ENCODE measurements around the gene PRPF40A.
A peak's percentile ranks its signal among the peaks of the same experiment; 100 is the strongest.

Gene PRPF40A

DNA sequence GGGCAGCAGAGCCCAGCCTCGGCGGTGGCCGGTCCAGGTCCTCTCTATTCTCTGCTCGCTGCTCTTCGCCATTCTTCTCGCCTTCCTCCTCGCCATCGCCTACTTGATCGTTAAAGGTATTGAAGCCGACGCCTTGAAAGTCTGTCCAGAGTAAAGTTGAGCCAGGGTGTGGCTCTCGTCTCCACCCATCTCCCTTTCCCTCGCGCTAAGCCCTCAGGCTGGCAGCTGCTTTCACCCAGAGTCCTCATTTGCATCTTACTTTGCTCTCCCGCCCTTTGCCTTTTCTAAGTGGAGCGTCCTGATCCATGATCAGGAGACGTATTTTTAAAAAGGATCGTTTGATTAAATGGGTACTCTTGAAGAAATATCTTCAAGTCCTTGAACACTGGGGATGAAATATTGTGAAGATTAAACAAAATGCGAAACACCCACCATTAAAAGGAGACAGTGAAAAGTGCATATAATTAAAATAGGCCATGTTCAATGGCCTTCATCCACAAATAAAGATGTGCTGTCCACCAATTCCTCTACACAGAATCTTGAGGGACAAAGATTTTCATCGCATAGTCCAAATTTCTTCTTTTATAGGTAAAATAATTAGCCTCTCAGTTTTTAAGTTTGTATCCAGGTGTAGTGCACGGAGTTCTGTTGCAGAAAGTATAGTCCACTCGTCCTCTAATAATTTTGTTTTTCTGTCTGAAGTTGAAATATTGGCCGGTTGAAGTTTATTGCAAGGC is 1.8 kb upstream of the PRPF40A start:
- DNase-seq: no peak
- intact Hi-C loops (cut with DNase I): loop anchor here (1.0 kb wide), 1 partner anchor 544 kb away; the partner anchor contains the start of gene STAM2

DNA sequence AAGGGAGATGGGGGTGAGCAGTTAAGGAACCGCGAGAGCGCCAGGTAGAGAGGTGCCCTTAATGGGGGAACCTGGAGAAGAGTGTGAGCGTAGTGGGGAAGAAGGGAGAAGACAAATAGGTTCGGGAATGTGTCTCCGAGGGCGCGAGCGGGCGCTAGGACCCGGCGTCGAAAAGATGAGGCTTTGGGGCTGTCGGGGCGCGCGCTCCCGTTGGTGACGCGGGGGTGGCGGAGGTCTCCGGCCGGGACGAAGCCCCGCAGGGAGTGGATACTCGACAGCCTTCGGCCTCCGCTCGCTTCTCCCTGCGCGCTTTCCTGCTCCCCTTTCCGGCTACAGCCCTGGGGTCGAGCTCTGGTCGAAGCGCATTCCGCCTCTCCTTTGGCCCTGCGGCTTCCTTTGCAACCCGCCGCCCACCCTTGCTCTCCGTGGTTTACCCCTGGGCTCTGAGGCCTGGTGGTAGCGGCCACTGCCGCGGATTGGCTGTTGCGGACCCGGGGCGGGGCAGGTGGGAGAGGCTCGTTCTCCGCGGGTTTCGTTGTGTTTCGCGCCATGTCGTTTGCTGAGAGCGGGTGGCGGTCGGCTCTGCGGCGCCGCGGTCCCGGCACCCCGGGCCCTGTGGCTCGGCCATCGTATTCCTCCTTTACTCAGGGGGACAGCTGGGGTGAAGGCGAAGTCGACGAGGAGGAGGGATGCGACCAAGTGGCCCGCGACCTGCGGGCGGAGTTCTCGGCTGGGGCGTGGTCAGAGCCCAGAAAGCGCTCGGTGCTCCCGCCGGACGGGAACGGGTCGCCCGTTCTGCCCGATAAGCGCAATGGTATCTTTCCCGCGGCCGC is 1.0 kb upstream of the PRPF40A start, which contains the start of gene ARL6IP6:
Gene ARL6IP6 (plus strand): TSS at position 545 of the 833 bp plus-strand sequence. CDS start 5 bp downstream, at position 550.
- intact Hi-C loops (cut with DNase I): loop anchor here (1.0 kb wide), 1 partner anchor 543 kb away; the partner anchor contains the start of gene STAM2
- DNase-seq: peak; percentile 94 to 99 (median 96)

DNA sequence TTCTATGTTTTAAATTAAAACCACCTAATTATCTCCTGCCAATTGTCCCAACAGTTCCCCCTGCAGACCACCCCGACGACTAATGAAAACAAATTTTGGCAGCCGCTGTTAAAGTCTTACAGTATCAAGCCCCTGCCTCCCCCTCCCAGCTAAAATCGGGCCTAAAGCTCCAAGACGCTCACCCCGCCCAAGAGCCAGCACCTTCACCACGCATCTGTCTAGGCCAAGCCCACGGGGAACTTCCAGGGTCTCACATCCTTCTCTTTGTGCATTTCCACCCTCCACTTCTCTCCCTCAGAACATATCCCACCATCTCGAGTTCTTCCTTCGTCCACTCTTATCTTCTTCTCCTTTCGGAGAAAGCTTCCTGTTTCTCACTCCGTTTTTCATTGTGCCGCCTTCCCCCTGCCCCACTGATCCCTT is 445 bp downstream of the PRPF40A start:
- peak in 3 of 10 donors; percentile 8 to 73 (median 41) for DNase-seq
- intact Hi-C loops (cut with DNase I): no loop called here

DNA sequence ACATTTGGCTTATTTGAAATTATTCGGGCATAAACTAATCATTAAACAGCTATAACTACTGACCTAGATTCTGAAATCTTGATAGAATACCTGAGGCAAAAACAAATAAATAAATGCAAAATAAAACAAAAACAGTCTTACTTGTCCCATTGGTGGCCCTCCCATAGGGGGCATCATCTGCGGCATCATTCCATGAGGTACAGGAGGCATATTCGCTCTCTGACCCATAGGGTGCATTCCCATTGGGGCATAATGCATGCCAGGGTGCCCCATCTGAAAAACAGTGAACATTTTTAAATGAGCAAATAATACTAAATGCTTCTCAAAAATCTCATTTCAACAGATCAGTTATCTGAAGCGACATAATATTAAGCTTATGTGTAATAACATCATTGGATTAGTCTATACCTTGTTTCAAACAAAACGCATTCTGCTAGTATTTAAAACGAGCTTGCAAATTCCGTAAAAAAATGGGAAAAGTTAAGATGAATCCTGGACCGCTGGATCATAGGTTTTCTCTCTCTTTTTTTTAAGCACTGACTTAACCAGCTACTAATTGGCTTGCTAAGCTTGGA is 1.3 kb downstream of the PRPF40A start:
- no peak for DNase-seq
- intact Hi-C loops (cut with DNase I): no loop called here

DNA sequence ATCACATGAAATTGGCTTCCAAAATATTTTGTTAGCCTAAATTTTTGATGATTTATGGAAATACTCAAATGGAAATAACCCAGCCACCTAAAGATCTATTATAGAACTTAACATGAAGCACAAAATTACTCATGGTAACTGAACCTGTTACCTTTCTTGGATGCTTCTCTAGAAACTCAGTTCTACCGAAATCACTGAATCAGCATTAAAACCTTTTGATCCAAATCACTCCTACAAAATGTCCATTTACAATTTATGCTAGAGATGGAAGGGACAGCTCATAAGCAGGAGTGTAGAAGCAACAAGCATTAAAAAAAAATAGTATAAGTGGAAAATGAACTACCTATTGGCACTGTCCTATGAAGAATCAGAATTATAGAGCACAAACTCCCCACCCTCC is 2.1 kb downstream of the PRPF40A start:
- intact Hi-C loops (cut with DNase I): no loop called here
- no peak for DNase-seq

DNA sequence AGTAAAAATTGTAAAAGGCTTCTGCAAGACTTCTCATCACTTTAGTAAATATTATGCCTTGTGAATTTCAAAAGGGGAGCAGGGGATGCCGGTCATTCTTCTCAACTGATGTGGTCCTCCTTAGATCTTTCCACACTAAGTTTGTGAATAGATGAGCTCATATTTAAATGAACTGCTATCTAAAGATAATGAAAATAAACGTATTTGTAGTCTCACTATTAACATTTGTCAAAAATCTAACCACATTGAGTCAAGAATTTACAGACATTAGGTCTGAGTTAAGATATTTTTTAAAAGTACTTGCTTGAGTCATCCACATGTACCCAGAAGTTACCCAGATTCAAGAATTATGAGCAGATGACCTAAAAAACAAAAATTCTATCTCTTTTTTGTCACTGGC is 6.5 kb downstream of the PRPF40A start:
- intact Hi-C loops (cut with DNase I): no loop called here
- no peak for DNase-seq

DNA sequence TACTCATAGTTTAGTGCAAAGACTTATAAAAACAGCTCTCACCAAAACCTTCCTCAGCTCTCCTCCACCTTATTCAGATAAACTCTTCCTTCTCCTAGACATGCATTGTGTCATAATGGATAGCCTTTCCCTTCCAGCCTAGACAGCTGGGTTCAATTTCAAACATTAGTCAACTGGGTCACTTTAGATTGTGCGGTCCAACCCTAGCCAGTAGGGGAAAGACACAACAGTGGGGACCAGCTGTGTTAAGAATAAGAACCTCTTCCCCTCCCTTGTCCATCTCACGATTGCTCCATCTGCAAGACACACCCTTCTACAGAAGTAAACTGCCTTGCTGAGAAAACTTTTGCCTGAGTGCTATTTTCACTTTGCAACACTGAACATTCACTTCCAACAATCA is 8.5 kb downstream of the PRPF40A start:
- intact Hi-C loops (cut with DNase I): no loop called here
- DNase-seq: no peak

DNA sequence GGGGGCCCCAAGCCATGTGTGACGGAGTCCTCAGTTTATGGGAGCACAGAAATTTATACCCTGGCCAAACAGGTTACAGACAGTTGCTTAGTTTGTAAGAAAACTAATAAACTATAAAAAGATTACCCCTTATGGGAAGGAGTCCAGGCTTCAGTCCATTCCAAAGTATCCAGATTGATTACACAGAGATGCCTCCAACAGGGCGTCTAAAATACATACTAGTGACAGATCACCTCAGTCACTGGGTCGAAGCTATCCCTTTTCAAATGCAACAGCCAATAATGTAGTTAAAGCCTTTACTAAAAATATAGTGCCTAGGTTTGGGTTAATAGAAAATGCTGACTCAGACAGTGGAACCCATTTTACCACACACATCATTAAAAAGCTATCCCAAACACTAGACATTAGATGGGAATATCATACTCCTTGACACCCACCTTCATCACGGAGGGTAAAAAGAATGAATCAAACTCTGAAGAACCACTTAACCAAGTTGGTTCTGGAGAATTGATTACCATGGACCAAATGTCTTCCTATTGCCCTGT is 10.7 kb downstream of the PRPF40A start:
- intact Hi-C loops (cut with DNase I): no loop called here

DNA sequence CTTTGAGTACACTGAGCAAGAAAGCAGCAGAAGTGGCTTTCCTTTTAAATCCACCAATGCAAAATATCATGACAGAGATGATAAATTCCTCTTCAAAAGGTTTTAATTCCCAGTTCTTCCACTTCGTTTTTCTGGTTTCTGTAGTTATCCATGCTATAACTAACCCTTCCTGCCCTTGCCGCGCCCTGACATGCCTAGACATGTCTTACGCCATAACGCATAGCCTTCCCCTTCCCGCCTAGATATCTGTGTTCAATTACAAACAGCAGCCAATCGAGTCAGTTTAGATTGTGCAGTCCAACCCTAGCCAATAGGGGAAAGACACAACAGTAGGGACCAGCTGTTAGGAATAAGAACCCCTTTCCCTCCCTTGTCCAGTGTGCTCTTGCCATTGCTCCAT is 16.1 kb downstream of the PRPF40A start:
- intact Hi-C loops (cut with DNase I): no loop called here
- no peak for DNase-seq

More for the DNA sequence above, 10.7 kb downstream of the PRPF40A start:
- no peak for DNase-seq

DNA sequence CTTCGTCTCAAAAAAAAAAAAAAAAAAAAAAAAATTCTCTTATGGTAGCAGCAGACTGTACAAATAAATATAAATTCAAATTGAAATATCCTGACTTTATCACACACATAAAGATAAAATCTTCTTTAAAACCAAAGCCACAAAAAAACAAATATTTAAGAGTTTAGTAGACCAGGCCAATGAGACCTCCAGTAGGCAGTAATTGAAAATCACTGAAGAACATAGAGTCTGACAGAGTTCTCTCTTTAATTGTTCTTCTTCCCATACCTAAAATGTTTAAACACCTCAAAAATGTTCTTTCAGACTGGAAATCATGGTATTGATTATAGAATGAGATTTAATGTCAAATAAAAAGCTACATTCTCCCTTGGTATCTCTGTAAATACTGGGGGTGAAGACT is 20.8 kb downstream of the PRPF40A start:
- DNase-seq: no peak
- intact Hi-C loops (cut with DNase I): no loop called here

DNA sequence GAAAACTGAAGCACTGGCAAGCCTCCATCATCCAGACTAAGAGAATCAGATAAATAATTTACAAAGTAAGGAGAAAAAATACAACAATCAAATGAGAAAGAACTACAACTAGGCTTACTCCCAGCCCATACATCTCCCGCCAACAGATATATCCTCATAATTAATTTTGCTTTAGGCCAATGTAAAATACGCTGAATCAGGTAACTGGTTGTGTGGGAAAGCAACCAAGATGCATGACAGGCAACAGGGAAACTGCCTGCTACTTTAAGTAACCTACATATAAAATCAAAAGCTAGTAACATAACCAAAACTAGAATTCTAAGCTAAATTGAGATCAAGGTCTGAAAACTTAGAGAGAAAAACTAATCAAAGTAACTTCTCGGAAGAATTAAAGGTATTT is 21.5 kb downstream of the PRPF40A start:
- intact Hi-C loops (cut with DNase I): no loop called here
- no peak for DNase-seq

DNA sequence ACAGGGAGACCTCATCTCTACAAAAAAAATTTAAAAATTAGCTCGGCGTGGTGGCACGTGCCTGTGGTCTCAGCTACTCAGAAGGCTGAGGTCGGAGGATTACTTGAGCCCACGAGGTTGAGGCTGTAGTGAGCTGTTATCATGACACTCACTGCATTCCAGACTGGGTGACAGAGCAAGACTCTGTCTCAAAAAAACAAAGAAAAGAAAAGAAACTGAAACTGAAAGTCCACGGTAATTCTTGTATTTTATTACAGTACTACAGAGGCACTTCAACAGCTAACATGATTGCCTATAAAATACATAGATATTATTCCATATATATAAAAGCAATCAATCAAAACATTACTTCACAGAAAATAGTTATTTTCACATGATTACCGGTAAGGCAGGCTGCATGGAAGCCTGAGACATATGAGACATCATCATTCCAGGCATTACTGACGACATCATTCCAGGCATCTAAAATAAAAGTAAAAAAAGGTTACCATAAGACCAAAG is 23.1 kb downstream of the PRPF40A start:
- intact Hi-C loops (cut with DNase I): no loop called here
- DNase-seq: no peak

DNA sequence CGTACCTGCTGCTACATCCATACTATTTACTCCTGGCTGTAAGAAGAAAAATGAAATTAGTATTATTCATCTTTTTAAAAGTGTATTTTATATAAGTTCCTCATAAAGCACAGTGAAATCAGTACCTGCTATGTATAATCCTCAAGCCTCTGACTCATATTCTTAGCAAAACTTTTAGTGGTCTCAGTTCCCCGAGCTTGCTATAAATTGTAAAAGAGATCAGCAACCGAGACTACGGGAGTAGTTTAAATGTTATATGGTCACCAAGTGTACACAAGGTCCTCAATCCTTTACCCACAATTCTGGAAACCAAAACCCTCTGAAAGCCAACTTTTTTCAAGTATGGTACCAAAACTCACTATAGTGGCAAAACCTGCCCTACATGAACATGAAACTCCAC is 24.2 kb downstream of the PRPF40A start:
- intact Hi-C loops (cut with DNase I): no loop called here
- DNase-seq: no peak

DNA sequence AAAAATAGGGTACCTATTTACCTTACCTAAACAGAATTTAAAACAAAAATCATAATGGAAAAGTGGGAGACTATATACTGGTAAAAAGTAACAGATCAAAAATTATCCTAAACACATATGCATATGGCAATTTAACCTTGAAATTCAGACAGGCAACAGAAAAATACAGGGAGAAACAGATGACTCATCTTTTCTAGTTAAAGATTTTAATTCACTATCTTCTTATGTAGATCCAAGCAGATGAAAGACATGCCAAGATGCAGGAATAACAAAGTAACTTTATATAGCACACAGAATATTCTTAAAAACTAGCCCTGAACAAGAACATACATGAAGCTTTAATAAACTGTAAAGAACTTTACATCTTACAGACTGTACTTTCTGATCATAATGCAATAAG is 30.9 kb downstream of the PRPF40A start:
- no peak for DNase-seq
- intact Hi-C loops (cut with DNase I): no loop called here

DNA sequence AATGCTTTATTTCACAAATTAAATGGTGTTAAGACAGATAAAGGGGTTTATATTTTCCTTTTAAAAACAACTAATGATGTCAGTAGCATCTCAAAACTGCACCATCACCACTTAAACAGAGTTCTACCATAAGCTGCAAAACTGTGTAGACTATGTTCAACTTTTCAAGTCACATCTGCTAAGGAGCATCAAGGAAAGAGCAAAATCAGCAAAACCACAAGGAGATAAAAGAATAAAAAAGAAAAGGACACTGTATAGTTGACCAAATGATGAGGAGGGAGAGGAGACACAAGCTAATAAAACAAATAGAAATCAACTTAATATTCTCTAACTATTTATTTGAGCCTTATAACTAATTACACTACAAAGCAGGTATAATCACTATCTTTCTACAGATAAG is 33.9 kb downstream of the PRPF40A start:
- DNase-seq: no peak
- intact Hi-C loops (cut with DNase I): no loop called here

DNA sequence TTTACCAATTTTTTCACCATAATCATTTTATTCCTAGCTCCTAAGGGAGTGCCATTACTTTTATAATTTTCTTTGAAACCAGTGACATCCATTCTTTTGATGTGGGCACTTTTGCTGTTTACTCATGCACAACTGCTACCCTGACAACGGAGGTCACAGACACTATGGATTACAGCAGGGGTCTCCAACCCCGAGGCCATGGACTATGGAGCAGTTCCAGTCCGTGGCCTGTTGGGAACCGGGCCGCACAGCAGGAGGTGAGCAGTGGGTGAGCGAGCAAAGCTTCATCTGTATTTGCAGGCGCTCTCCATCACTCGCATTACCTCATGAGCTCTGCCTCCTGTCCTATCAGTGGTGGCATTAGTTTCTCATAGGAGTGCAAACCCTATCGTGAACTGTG is 34.6 kb downstream of the PRPF40A start:
- intact Hi-C loops (cut with DNase I): no loop called here
- peak in 1 of 10 donors; percentile 61 for DNase-seq

DNA sequence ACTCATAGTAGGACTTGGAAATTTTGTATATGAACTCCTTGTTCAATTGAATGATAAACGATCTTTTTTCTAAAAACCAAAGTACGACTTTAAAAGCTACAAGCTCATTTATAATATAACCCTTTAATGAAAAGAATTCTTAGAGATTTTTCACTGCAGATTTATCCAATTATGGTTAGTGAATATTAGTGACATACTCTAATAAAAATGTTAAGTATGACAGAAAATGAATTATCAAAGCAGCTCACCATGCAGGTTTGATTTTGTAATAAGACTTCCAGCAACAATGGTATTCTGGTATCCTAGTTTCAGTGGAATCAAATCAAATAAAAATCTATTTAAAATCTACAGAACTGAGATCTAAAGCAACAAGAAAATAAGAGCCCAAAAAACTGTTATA is 38.5 kb downstream of the PRPF40A start:
- no peak for DNase-seq
- intact Hi-C loops (cut with DNase I): no loop called here

DNA sequence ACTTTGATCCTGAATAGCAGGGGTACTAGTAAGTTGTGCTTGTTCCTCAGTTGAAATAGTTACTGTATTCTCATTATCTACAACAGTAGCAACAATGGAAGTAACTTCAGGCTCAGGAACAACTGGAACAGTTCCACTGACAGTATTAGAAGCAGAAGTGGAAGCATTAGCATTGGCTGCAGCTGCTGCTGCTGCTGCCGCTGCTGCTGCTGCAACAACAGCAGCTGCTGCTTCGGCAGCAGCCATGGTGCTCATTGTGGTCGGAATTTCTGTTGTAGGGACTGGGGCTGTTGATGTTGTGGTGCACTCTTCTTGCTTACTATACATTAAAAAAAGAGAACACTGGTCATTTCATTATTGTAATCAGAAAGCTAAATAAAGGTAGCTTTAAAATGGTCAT is 40.8 kb downstream of the PRPF40A start:
- intact Hi-C loops (cut with DNase I): no loop called here
- DNase-seq: no peak

DNA sequence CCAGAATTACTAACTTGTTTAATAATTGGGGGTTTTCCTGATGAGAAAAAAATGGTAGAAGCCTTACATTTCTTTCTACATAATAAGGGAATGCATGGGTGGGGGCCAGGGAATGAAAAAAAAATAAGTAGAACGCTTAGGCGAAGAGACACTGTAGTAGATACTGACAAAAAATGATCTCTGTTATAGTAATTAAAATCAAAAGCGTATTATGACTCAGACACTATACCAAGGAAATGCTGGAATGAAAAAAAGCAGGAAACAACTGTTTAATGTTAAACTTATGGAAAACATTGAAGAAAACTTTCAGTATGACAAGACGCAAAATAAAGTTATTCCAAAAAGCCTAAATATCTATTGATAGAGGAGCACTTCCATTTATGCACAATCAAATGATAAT is 42.9 kb downstream of the PRPF40A start:
- intact Hi-C loops (cut with DNase I): no loop called here

DNA sequence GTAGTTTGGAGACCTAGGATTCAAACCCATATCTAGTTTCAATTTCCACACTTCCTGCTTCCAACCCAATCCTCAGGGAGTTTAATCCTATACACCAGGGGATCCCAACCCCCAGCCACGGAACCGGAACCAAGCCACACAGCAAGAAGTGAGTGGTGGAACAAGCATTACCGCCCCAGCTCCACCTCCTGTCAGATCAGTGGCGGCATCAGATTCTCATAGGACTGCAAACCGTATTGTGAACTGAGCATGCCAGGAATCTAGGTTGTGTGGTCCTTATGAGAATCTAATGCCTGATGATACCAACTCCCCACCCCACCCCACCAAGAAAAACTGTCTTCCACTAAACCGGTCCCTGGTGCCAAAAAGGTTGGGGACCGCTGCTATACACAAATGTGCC is 52.5 kb downstream of the PRPF40A start:
- DNase-seq: no peak
- intact Hi-C loops (cut with DNase I): no loop called here

More for the DNA sequence above, 42.9 kb downstream of the PRPF40A start:
- no peak for DNase-seq

DNA sequence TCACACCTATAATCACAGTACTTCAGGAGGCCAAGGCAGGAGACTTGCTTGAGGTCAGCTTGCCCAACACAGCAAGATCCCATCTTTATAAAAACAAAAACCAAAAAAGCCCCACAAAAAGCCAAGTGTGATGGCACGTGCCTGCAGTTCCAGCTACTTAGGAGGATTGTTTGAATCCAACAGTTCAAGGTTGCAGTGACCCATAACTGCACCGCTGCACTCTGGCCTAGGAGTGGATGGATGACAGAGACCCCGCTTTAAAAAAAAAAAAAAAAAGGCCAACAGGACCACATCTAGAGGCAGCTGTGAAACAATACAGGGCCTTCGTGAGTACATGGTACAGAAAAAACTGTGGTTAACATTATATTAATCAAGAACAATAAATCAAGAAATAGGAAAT is 56.2 kb downstream of the PRPF40A start:
- no peak for DNase-seq
- intact Hi-C loops (cut with DNase I): no loop called here

Data from posterior cingulate gyrus (tissue), 11 donors.